Renal cortical epithelial cell (primary cell): Measurements from ENCODE around the gene COX19. TPM values are rescaled to one million over a fixed set of nuclear protein-coding genes. Genes with fewer than 3 reads are reported as not detected.
A peak's percentile ranks its signal among the peaks of the same experiment; 100 is the strongest.

Source experiments
- DNase-seq: peaks from one replicate; pipeline ENCODE4 v3.0.0-alpha.2; 2011; ENCODE audit warnings: low read depth
- total RNA-seq: library from RNA; depleted of rRNA; stranded (reverse); fragments of >200 nt; gene quantifications from 2 replicates; pipeline ENCODE4 v1.2.3, GENCODE V29; 2014

Gene COX19
- total RNA-seq, 1 donor from 2014 or later: 10.0 TPM

- DNase-seq: no peak
Observed at GRCh38 chr7:991729-992656, 16.6 kb upstream of the COX19 start.

- DNase-seq: no peak
Observed at GRCh38 chr7:990933-991728, 15.8 kb upstream of the COX19 start.

GRCh38 chr7:990352-990932, 15.1 kb upstream of the COX19 start:
- no peak for DNase-seq

GRCh38 chr7:988963-989529, 13.7 kb upstream of the COX19 start:
- no peak for DNase-seq

GRCh38 chr7:988426-988911, 13.1 kb upstream of the COX19 start:
- DNase-seq: no peak

- DNase-seq: no peak
Observed at GRCh38 chr7:987909-988308, 12.6 kb upstream of the COX19 start.

GRCh38 chr7:986766-987751, 11.7 kb upstream of the COX19 start:
- no peak for DNase-seq

- peak; percentile 54 for DNase-seq
Observed at GRCh38 chr7:985915-986741, 10.8 kb upstream of the COX19 start.

- DNase-seq: no peak
Observed at GRCh38 chr7:985127-985416, 9.7 kb upstream of the COX19 start.

- DNase-seq: no peak
Observed at GRCh38 chr7:984361-985126, 9.2 kb upstream of the COX19 start.

GRCh38 chr7:983616-984071, 8.3 kb upstream of the COX19 start:
- DNase-seq: no peak

GRCh38 chr7:983004-983615, 7.8 kb upstream of the COX19 start, which contains the start of gene CYP2W1:
Gene CYP2W1 (plus strand): TSS chr7:983181. CDS start chr7:983212, 31 bp downstream.
- DNase-seq: no peak

GRCh38 chr7:982511-983003, 7.2 kb upstream of the COX19 start:
- no peak for DNase-seq

- no peak for DNase-seq
Observed at GRCh38 chr7:981793-982510, 6.6 kb upstream of the COX19 start.

- DNase-seq: peak; percentile 80
Observed at GRCh38 chr7:979886-980571, 4.7 kb upstream of the COX19 start.

GRCh38 chr7:979151-979550, 3.8 kb upstream of the COX19 start:
- DNase-seq: no peak
